HEK293T (cell line): ENCODE data around the gene TRPC3.

Experiments
- BHLHE40 ChIP-seq: fragments of 450-650 bp; IDR thresholded peaks from 2 replicates; pipeline ENCODE4 v1.6.1; 2016; ENCODE audit warnings: mild to moderate bottlenecking, moderate library complexity, borderline replicate concordance
- CTBP1 ChIP-seq: fragments of 450-650 bp; IDR thresholded peaks from 2 replicates; pipeline ENCODE4 v1.6.1; 2016; ENCODE audit warnings: borderline replicate concordance
- ELF4 ChIP-seq: fragments of 450-650 bp; IDR thresholded peaks from 2 replicates; pipeline ENCODE4 v1.6.1; 2017; ENCODE audit warnings: antibody characterized with exemption
- FOXA1 ChIP-seq: fragments of 450-650 bp; IDR thresholded peaks from 2 replicates; pipeline ENCODE4 v1.6.1; 2016; ENCODE audit warnings: mild to moderate bottlenecking
- FOXK2 ChIP-seq: fragments of 450-650 bp; IDR thresholded peaks from 2 replicates; pipeline ENCODE4 v1.6.1; 2016; ENCODE audit warnings: mild to moderate bottlenecking
- FOXM1 ChIP-seq: fragments of 450-650 bp; IDR thresholded peaks from 2 replicates; pipeline ENCODE4 v1.6.1; 2017; ENCODE audit warnings: mild to moderate bottlenecking, borderline replicate concordance
- HDGF ChIP-seq: fragments of 450-650 bp; IDR thresholded peaks from 2 replicates; pipeline ENCODE4 v1.6.1; 2017; ENCODE audit warnings: antibody characterized with exemption, borderline replicate concordance
- L3MBTL2 ChIP-seq: fragments of 450-650 bp; conservative IDR thresholded peaks from 2 replicates; pipeline ENCODE4 v1.6.1; 2016; ENCODE audit warnings: mild to moderate bottlenecking
- LEF1 ChIP-seq: fragments of 450-650 bp; IDR thresholded peaks from 2 replicates; pipeline ENCODE4 v1.6.1; 2017; ENCODE audit warnings: mild to moderate bottlenecking, borderline replicate concordance
- NFRKB ChIP-seq: fragments of 450-650 bp; IDR thresholded peaks from 2 replicates; pipeline ENCODE4 v1.6.1; 2016; ENCODE audit warnings: mild to moderate bottlenecking, moderate library complexity
- SP1 ChIP-seq: fragments of 450-650 bp; IDR thresholded peaks from 2 replicates; pipeline ENCODE4 v1.6.1; 2017
- SUZ12 ChIP-seq: fragments of 450-650 bp; IDR thresholded peaks from 2 replicates; pipeline ENCODE4 v1.6.1; 2016; ENCODE audit warnings: mild to moderate bottlenecking
- ZNF384 ChIP-seq: fragments of 450-650 bp; IDR thresholded peaks from 2 replicates; pipeline ENCODE4 v1.6.1; 2016
- TF ChIP-seq, protein P1 (sequence below): fragments of 450-650 bp; IDR thresholded peaks from 2 replicates; pipeline ENCODE4 v1.6.1; 2016

GRCh38 chr4:121934635-121935034, 17.2 kb downstream of the TRPC3 start:
- no peak for TF ChIP-seq SP1
- no peak for TF ChIP-seq FOXM1
- no peak for TF ChIP-seq ZNF384
- no peak for TF ChIP-seq ELF4
- no peak for TF ChIP-seq NFRKB
- TF ChIP-seq CTBP1: no peak
- TF ChIP-seq LEF1: no peak
- no peak for TF ChIP-seq FOXA1
- TF ChIP-seq FOXK2: no peak
- no peak for TF ChIP-seq BHLHE40
- TF ChIP-seq L3MBTL2: no peak
- TF ChIP-seq, protein P1, sequence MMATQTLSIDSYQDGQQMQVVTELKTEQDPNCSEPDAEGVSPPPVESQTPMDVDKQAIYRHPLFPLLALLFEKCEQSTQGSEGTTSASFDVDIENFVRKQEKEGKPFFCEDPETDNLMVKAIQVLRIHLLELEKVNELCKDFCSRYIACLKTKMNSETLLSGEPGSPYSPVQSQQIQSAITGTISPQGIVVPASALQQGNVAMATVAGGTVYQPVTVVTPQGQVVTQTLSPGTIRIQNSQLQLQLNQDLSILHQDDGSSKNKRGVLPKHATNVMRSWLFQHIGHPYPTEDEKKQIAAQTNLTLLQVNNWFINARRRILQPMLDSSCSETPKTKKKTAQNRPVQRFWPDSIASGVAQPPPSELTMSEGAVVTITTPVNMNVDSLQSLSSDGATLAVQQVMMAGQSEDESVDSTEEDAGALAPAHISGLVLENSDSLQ: no peak
- TF ChIP-seq SUZ12: no peak
- no peak for TF ChIP-seq HDGF
